ENCODE measurements around the gene OLA1. TPM values are rescaled to one million over a fixed set of nuclear protein-coding genes. Genes with fewer than 3 reads are reported as not detected.

The OLA1 gene
- total RNA-seq, 4 donors from 2014 or later, result 47.1 to 62.7 (median 55.6) TPM

DNA sequence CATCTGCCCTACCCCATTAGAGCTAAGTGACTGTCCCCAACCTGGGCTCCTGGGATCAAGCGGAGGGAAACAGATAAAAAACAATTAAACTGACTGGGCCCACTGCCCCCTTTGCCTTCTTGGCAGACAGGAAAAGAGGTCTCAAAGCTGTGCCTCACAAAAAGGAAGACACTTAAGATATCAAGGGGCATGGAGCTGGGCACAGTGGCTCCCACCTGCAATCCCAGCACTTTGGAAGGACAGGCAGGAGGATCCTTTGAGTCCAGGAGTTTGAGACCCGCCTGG, 208.0 kb downstream of the OLA1 start:
- TF ChIP-seq, protein P1, sequence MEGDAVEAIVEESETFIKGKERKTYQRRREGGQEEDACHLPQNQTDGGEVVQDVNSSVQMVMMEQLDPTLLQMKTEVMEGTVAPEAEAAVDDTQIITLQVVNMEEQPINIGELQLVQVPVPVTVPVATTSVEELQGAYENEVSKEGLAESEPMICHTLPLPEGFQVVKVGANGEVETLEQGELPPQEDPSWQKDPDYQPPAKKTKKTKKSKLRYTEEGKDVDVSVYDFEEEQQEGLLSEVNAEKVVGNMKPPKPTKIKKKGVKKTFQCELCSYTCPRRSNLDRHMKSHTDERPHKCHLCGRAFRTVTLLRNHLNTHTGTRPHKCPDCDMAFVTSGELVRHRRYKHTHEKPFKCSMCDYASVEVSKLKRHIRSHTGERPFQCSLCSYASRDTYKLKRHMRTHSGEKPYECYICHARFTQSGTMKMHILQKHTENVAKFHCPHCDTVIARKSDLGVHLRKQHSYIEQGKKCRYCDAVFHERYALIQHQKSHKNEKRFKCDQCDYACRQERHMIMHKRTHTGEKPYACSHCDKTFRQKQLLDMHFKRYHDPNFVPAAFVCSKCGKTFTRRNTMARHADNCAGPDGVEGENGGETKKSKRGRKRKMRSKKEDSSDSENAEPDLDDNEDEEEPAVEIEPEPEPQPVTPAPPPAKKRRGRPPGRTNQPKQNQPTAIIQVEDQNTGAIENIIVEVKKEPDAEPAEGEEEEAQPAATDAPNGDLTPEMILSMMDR (IDR thresholded peaks at IDR 0.05; ENCODE audit: low read depth), result no peak

DNA sequence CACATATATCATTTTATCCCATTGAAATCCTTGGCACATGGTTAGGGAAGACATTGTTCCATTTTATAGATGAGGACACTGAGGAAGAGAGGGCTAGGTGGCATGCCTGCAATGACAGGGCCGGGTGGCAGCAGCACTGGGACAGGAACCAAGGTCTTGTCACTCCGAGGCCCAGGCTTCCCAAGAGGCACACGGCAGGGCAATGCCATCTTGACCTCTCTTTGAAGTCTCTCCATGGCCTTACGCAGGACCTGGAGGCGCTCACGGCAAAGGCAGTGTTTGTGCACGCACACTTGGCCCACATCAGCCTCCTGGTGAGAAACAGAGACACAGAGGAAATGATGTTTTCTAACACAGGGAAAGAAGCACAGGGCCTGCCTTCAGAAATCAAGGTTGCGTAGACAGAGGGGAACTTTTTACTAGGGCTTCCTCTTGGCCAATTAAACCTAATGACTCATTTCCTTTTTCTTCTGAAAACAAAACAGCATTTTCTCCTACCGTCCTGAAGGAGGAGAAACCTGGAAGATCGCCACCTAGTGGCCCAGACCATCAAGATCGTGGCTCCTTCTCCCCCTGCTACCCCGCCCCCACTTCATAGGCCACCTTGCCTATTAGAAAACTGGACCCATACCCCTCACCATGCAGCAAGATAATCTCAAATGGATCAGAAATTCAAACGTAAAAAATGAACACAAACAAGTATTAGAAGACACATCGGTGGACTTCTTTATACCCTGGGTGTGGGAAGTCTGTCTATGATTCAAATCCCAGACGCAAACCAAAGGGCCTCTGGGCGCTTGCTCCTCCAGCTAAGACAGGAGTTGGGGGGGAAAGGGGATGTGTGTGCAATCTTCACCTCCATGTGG, 208.5 kb downstream of the OLA1 start:
- TF ChIP-seq, protein P1 (IDR thresholded peaks at IDR 0.05; ENCODE audit: low read depth), result no peak

DNA sequence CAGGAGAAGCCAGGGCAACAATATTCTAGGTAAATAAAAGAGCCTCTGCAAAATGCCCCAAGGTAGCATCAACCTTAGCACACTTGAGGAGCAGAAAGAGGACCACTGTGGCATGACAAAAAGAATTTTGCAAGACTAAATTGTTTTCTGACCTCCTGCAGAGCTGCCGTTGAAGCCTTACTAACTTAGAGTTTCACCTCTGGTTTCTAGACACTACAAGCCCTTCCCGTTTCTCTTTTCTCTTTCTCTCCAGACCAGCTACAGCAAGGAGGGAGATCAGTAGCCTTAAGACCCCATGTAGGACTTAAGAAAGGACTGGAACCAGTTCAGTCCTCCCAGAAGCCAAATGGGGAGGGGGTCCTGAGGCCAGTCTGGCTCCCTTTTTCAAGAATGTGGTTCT, 209.9 kb downstream of the OLA1 start:
- TF ChIP-seq, protein P1 (IDR thresholded peaks at IDR 0.05; ENCODE audit: low read depth), result no peak

DNA sequence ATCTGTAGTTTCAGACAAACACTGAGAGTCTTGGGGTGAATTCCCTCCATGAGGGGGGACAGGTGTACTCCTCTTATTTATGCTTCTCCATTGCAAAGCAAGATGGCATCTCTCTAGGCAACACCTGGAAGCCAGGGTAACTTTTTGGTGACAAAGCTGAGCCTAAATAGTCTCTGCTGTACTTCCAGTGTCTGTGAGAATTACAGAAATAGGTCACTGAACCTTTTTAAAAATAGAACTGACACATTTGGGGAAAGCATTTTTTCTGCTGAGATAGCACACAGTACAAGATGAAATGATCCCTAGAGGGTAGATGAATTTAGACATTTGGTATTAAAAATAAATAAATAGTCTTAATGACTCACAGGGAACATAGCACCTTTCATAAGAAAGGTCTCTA, 211.5 kb downstream of the OLA1 start:
- TF ChIP-seq, protein P1 (IDR thresholded peaks at IDR 0.05; ENCODE audit: low read depth), result no peak

DNA sequence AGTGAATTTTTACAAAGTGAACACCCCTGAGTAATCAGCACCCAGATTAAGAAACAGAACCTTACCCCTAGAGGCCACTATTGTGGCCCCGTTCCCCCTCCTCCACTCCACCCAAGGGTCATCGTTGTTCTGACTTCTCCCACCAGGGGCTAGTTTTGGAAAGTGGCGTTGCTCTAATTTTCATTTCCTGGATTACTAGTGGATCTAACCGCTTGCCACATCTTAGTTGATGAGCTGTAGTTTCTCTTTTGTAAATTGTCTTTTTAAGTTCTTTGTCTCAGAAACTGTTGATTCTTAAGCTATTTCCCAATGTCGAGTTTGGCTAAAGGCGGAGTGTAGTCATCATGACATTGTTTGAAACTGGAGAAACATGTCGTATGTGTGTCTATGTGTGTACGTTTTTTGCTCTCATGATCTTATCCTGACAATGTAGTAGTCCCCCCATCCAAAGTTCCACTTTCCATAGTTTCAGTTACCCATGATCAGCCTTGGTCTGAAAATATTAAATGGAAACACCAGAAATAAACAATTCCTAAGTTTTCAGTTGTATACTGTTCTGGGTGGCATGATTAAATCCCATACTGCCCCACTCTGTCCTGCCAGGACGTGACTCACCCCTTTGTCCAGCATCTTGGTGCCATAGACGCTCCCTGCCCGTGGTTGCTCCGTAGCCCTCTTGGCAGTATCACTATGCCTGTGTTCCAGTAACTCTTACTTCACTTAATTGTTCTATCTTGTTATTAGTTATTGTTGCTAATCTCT, 212.2 kb downstream of the OLA1 start:
- TF ChIP-seq, protein P1 (IDR thresholded peaks at IDR 0.05; ENCODE audit: low read depth), result no peak

DNA sequence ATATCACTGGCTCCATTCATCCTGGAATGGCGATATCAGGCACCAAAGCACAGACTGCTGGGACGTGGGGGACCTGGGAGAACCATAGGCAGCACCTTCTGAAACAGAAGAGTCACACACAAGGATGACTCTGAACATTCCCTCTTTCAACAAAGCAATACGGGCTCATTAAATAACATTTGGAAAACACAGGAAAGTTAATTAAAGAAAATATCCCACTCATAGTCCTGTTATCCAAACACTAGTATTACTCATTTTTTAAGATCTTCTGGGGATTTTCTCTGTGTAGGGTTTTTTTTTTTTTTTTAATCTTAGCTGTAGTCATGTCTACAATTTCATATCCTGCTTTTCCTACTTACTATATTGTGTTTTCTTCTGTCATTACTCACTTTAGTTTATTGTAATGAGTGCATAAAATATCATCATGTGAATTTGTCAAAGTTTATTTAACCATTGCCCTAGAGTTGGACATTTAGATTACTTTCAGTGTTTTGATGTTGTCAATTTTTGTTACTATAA, 213.2 kb downstream of the OLA1 start:
- TF ChIP-seq, protein P1 (IDR thresholded peaks at IDR 0.05; ENCODE audit: low read depth), result no peak

DNA sequence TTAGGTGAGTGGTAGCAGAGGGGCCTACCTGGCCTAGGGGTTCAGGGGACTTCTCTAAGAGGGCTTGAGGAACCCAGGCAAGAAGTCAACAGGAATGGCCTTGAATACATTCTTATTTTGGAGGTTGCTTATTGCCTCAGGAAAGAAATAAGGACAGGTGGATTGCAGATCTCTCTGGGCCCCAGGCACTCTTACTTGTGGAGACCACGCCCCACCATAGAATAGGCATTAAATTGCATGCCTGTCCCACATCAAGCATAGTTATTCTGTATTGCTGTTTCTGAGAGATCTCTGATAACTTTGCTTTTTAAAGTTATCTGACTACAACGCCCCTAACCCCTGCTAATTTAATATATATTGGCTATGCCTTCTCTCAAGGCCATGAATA, 215.2 kb downstream of the OLA1 start:
- TF ChIP-seq, protein P1 (IDR thresholded peaks at IDR 0.05; ENCODE audit: low read depth), result no peak

Data from subcutaneous adipose tissue (tissue), 4 donors.